ENCODE results near the gene MTUS2. TPM values are rescaled to one million over a fixed set of nuclear protein-coding genes. Genes with fewer than 3 reads are reported as not detected.

Gene MTUS2
- total RNA-seq, 1 donor from 2014 or later = 7.5 TPM

- peak; percentile 88 for DNase-seq (ENCODE audit: low spot score)
Measured at GRCh38 chr13:29227576-29227975, 407.4 kb downstream of the MTUS2 start.

- DNase-seq (ENCODE audit: low spot score) = peak; percentile 83
Measured at GRCh38 chr13:29230299-29230845, 410.2 kb downstream of the MTUS2 start.

GRCh38 chr13:29239653-29240525 is 419.8 kb downstream of the MTUS2 start:
- no peak for DNase-seq (ENCODE audit: low spot score)

GRCh38 chr13:29254626-29255370 is 434.7 kb downstream of the MTUS2 start:
- peak; percentile 85 for DNase-seq (ENCODE audit: low spot score)

- DNase-seq (ENCODE audit: low spot score) = peak; percentile 74
Measured at GRCh38 chr13:29255567-29255966, 435.4 kb downstream of the MTUS2 start.

GRCh38 chr13:29260684-29261083 is 440.5 kb downstream of the MTUS2 start:
- DNase-seq (ENCODE audit: low spot score) = no peak

GRCh38 chr13:29266261-29266660 is 446.1 kb downstream of the MTUS2 start:
- no peak for DNase-seq (ENCODE audit: low spot score)

GRCh38 chr13:29266756-29267733 is 446.9 kb downstream of the MTUS2 start:
- no peak for DNase-seq (ENCODE audit: low spot score)

- peak; percentile 86 for DNase-seq (ENCODE audit: low spot score)
Measured at GRCh38 chr13:29270271-29270985, 450.3 kb downstream of the MTUS2 start.

GRCh38 chr13:29271606-29272005 is 451.5 kb downstream of the MTUS2 start:
- DNase-seq (ENCODE audit: low spot score) = peak; percentile 97

- DNase-seq (ENCODE audit: low spot score) = peak; percentile 66
Measured at GRCh38 chr13:29279356-29280254, 459.5 kb downstream of the MTUS2 start.

GRCh38 chr13:29281932-29282495 is 461.9 kb downstream of the MTUS2 start:
- no peak for DNase-seq (ENCODE audit: low spot score)

GRCh38 chr13:29284726-29285125 is 464.6 kb downstream of the MTUS2 start:
- peak; percentile 47 for DNase-seq (ENCODE audit: low spot score)

- no peak for DNase-seq (ENCODE audit: low spot score)
Measured at GRCh38 chr13:29287237-29287636, 467.1 kb downstream of the MTUS2 start.

- no peak for DNase-seq (ENCODE audit: low spot score)
Measured at GRCh38 chr13:29292045-29292444, 471.9 kb downstream of the MTUS2 start.

- peak; percentile 21 for DNase-seq (ENCODE audit: low spot score)
Measured at GRCh38 chr13:29294821-29295220, 474.7 kb downstream of the MTUS2 start.

GRCh38 chr13:29301027-29301426 is 480.9 kb downstream of the MTUS2 start:
- no peak for DNase-seq (ENCODE audit: low spot score)

- no peak for DNase-seq (ENCODE audit: low spot score)
Measured at GRCh38 chr13:29304148-29304547, 484.0 kb downstream of the MTUS2 start.

- DNase-seq (ENCODE audit: low spot score) = no peak
Measured at GRCh38 chr13:29310806-29311205, 490.7 kb downstream of the MTUS2 start.

All from umbilical cord (tissue), 2 donors.